Measurements from ENCODE around the gene MAP4K5. TPM values are rescaled to one million over a fixed set of nuclear protein-coding genes. Genes with fewer than 3 reads are reported as not detected.

Gene MAP4K5
- total RNA-seq, 1 experiment from 2014 or later: 33.1 TPM

- peaks cover 8% of the 10 kb centered on the region; the same call in 1 of the 2 replicates for H3K36me3 ChIP-seq (ENCODE audit: control insufficient read depth, insufficient read depth, low read length)
- CTCF ChIA-PET: no interaction called here
These were observed 56.9 kb downstream of the MAP4K5 start for GRCh38 chr14:50475460-50475859.

DNA sequence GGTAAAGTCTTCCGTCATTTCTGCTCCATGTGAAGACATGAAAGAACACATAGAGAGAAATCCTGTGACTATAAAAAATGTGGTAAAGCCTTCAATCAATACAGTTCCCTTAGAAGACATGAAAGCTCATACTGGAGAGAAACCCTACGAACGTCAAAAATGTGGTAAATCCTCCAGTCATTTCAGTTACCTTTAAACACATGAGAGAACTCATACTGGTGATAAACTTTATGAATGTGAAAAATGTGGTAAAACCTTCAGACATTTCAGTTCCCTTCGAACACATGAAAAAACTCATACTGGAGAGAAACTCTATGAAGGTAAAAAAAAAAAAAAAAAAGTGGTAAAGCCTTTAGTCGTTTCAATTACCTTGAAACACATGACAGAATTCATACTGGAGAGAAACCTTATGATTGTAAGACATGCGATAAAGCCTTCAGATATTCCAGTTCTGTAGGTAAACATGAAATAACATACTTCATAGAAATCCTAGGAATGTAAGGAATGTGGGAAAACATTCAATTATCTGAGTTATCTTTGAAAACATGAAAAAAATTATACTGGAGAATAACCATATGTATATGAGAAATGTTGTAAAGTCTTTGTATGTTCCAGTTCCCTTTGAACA lies 60.4 kb downstream of the MAP4K5 start:
- POLR2A ChIA-PET: no interaction called here
- CTCF ChIA-PET: interaction anchor here (0.7 kb wide), 1 partner anchor 143 kb away, joined by 5 read pairs; no protein-coding TSS in a partner anchor

More at GRCh38 chr14:50475460-50475859, 56.9 kb downstream of the MAP4K5 start:
- Histone ChIP-seq H3K4me3 (ENCODE audit: low read depth in 2 of 2, low read length in 2 of 2) (no peak overlapping the region), H3K27ac (ENCODE audit: low read length) (no peak overlapping the region), H3K27me3 (ENCODE audit: control insufficient read depth, insufficient read depth, low read length) (no peaks in the 10 kb centered on the region), H3K9me3 (ENCODE audit: control insufficient read depth, insufficient read depth, low read depth, low read length) (peaks cover 43% of the 10 kb centered on the region), H3K4me1 (ENCODE audit: control insufficient read depth, insufficient read depth, low read length) (no peaks in the 10 kb centered on the region)
- intact Hi-C loops (cut with micrococcal nuclease; ENCODE audit: unreplicated experiment) (no loop called here), in situ Hi-C loops (cut with HindIII; ENCODE audit: low pct_unique_long_range_greater_than_20kb, low sequenced_read_pairs) (no loop called here)
- no TSS peak for BruUV-seq (replicated peaks)
- TF ChIP-seq, protein P1, sequence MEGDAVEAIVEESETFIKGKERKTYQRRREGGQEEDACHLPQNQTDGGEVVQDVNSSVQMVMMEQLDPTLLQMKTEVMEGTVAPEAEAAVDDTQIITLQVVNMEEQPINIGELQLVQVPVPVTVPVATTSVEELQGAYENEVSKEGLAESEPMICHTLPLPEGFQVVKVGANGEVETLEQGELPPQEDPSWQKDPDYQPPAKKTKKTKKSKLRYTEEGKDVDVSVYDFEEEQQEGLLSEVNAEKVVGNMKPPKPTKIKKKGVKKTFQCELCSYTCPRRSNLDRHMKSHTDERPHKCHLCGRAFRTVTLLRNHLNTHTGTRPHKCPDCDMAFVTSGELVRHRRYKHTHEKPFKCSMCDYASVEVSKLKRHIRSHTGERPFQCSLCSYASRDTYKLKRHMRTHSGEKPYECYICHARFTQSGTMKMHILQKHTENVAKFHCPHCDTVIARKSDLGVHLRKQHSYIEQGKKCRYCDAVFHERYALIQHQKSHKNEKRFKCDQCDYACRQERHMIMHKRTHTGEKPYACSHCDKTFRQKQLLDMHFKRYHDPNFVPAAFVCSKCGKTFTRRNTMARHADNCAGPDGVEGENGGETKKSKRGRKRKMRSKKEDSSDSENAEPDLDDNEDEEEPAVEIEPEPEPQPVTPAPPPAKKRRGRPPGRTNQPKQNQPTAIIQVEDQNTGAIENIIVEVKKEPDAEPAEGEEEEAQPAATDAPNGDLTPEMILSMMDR (IDR thresholded peaks at IDR 0.05): no peak
- TF ChIP-seq TCF7L2 (IDR thresholded peaks at IDR 0.05; ENCODE audit: low read depth, low read length) (no peak), SIN3A (IDR thresholded peaks at IDR 0.05; ENCODE audit: borderline replicate concordance, insufficient read depth, low read depth, low read length) (no peak), POLR2AphosphoS5 (IDR thresholded peaks at IDR 0.05; ENCODE audit: low read depth, low read length) (no peak)
- TF ChIP-seq, protein P2, sequence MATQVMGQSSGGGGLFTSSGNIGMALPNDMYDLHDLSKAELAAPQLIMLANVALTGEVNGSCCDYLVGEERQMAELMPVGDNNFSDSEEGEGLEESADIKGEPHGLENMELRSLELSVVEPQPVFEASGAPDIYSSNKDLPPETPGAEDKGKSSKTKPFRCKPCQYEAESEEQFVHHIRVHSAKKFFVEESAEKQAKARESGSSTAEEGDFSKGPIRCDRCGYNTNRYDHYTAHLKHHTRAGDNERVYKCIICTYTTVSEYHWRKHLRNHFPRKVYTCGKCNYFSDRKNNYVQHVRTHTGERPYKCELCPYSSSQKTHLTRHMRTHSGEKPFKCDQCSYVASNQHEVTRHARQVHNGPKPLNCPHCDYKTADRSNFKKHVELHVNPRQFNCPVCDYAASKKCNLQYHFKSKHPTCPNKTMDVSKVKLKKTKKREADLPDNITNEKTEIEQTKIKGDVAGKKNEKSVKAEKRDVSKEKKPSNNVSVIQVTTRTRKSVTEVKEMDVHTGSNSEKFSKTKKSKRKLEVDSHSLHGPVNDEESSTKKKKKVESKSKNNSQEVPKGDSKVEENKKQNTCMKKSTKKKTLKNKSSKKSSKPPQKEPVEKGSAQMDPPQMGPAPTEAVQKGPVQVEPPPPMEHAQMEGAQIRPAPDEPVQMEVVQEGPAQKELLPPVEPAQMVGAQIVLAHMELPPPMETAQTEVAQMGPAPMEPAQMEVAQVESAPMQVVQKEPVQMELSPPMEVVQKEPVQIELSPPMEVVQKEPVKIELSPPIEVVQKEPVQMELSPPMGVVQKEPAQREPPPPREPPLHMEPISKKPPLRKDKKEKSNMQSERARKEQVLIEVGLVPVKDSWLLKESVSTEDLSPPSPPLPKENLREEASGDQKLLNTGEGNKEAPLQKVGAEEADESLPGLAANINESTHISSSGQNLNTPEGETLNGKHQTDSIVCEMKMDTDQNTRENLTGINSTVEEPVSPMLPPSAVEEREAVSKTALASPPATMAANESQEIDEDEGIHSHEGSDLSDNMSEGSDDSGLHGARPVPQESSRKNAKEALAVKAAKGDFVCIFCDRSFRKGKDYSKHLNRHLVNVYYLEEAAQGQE (IDR thresholded peaks at IDR 0.05; ENCODE audit: insufficient read depth in 1 of 2, low read depth in 2 of 2, low read length in 1 of 2): no peak
- ATAC-seq: no peak
- POLR2A ChIA-PET: no interaction called here
- DNase-seq (ENCODE audit: low read depth, low spot score): peak; percentile 20

More for the DNA sequence above, 60.4 kb downstream of the MAP4K5 start:
- Histone ChIP-seq H3K4me3 (ENCODE audit: low read depth in 2 of 2, low read length in 2 of 2) (no peak overlapping the region), H3K36me3 (ENCODE audit: control insufficient read depth, insufficient read depth, low read length) (peaks cover 8% of the 10 kb centered on the region; the same call in 1 of the 2 replicates), H3K27me3 (ENCODE audit: control insufficient read depth, insufficient read depth, low read length) (no peaks in the 10 kb centered on the region), H3K4me1 (ENCODE audit: control insufficient read depth, insufficient read depth, low read length) (no peaks in the 10 kb centered on the region), H3K27ac (ENCODE audit: low read length) (no peak overlapping the region), H3K9me3 (ENCODE audit: control insufficient read depth, insufficient read depth, low read depth, low read length) (peaks cover 41% of the 10 kb centered on the region)
- no peak for ATAC-seq
- no peak for DNase-seq (ENCODE audit: low read depth, low spot score)
- TF ChIP-seq POLR2AphosphoS5 (IDR thresholded peaks at IDR 0.05; ENCODE audit: low read depth, low read length): no peak
- TF ChIP-seq, protein P1 (IDR thresholded peaks at IDR 0.05): no peak
- TF ChIP-seq SIN3A (IDR thresholded peaks at IDR 0.05; ENCODE audit: borderline replicate concordance, insufficient read depth, low read depth, low read length): no peak
- TF ChIP-seq, protein P2 (IDR thresholded peaks at IDR 0.05; ENCODE audit: insufficient read depth in 1 of 2, low read depth in 2 of 2, low read length in 1 of 2): no peak
- TF ChIP-seq TCF7L2 (IDR thresholded peaks at IDR 0.05; ENCODE audit: low read depth, low read length): no peak
- BruUV-seq (replicated peaks): no TSS peak
- in situ Hi-C loops (cut with HindIII; ENCODE audit: low pct_unique_long_range_greater_than_20kb, low sequenced_read_pairs): no loop called here
- intact Hi-C loops (cut with micrococcal nuclease; ENCODE audit: unreplicated experiment): no loop called here

Data from Panc1 (cell line).